GM10847 (cell line): ENCODE measurements around the gene LCN12.

ENCODE experiments used
- POLR2A ChIP-seq: IDR thresholded peaks from 2 replicates; pipeline ENCODE4 v1.6.1; 2011; ENCODE audit not compliant: insufficient read length; ENCODE audit errors: extremely low read depth

LCN12 gene

GRCh38 chr9:136921718-136922117 lies 30.4 kb upstream of the LCN12 start:
- TF ChIP-seq POLR2A: no peak

- TF ChIP-seq POLR2A: no peak
These were observed 29.5 kb upstream of the LCN12 start for GRCh38 chr9:136922540-136922939.

GRCh38 chr9:136923881-136924280 lies 28.2 kb upstream of the LCN12 start:
- TF ChIP-seq POLR2A: no peak

GRCh38 chr9:136925414-136926153 lies 26.5 kb upstream of the LCN12 start:
- TF ChIP-seq POLR2A: no peak

- no peak for TF ChIP-seq POLR2A
These were observed 25.8 kb upstream of the LCN12 start for GRCh38 chr9:136926154-136926704.

- no peak for TF ChIP-seq POLR2A
These were observed 25.3 kb upstream of the LCN12 start for GRCh38 chr9:136926749-136927148.

- no peak for TF ChIP-seq POLR2A
These were observed 24.5 kb upstream of the LCN12 start for GRCh38 chr9:136927343-136928271.

- TF ChIP-seq POLR2A: no peak
These were observed 23.5 kb upstream of the LCN12 start for GRCh38 chr9:136928591-136928990.

GRCh38 chr9:136930014-136930413 lies 22.1 kb upstream of the LCN12 start:
- no peak for TF ChIP-seq POLR2A

- no peak for TF ChIP-seq POLR2A
These were observed 20.4 kb upstream of the LCN12 start for GRCh38 chr9:136931611-136932130.

- no peak for TF ChIP-seq POLR2A
These were observed 17.8 kb upstream of the LCN12 start for GRCh38 chr9:136934277-136934676.

GRCh38 chr9:136935651-136936050 lies 16.4 kb upstream of the LCN12 start:
- TF ChIP-seq POLR2A: no peak

- TF ChIP-seq POLR2A: no peak
These were observed 15.4 kb upstream of the LCN12 start for GRCh38 chr9:136936645-136937170.

GRCh38 chr9:136937186-136938001 lies 14.7 kb upstream of the LCN12 start:
- TF ChIP-seq POLR2A: no peak
